ENCODE measurements around the gene C1QA. TPM values are rescaled to one million over a fixed set of nuclear protein-coding genes. Genes with fewer than 3 reads are reported as not detected.

C1QA gene
- polyA plus RNA-seq, 1 donor (not counting 4 experiments of a cell fraction or from before 2014, with no cell fraction given) = not detected

- Histone ChIP-seq H3K9ac (ENCODE audit: control insufficient read depth, extremely low read depth, insufficient read depth, low read length) (no peak overlapping the region), H4K20me1 (ENCODE audit: control insufficient read depth, extremely low read depth, insufficient read depth, low read length) (no peaks in the 10 kb centered on the region), H3K4me1 (ENCODE audit: control insufficient read depth, extremely low read depth, insufficient read depth, low read length) (no peaks in the 10 kb centered on the region), H3K4me2 (ENCODE audit: control insufficient read depth, extremely low read depth, insufficient read depth, low read depth, low read length) (no peak overlapping the region), H3K27me3 (ENCODE audit: control insufficient read depth, extremely low read depth, insufficient read depth, low read length) (peaks cover 5% of the 10 kb centered on the region), H3K9me1 (ENCODE audit: control insufficient read depth, extremely low read depth, insufficient read depth, low read length) (no peaks in the 10 kb centered on the region), H3K27ac (ENCODE audit: control insufficient read depth, insufficient read depth, low read length) (no peak overlapping the region), H2AFZ (ENCODE audit: control insufficient read depth, low read length) (no peak overlapping the region), H3K9me3 (ENCODE audit: control insufficient read depth, low read depth, low read length) (no peaks in the 10 kb centered on the region), H3K36me3 (ENCODE audit: control insufficient read depth in 2 of 2, extremely low read depth in 1 of 2, insufficient read depth in 2 of 2, low read length in 2 of 2) (no peaks in the 10 kb centered on the region), H3K4me3 (ENCODE audit: control insufficient read depth in 2 of 3, extremely low read depth in 1 of 3, insufficient read depth in 2 of 3, low read depth in 1 of 3, low read length in 3 of 3) (no peak overlapping the region), H3K79me2 (ENCODE audit: control insufficient read depth, insufficient read depth, low read length) (no peaks in the 10 kb centered on the region)
- DNase-seq (ENCODE audit: low read depth, low spot score) (no peak), FAIRE-seq (no peak)
- dilution Hi-C loops (cut with MboI; ENCODE audit: extremely low pct_ligation_motif_present, low sequenced_read_pairs) = no loop called here
- TF ChIP-seq, protein P1, sequence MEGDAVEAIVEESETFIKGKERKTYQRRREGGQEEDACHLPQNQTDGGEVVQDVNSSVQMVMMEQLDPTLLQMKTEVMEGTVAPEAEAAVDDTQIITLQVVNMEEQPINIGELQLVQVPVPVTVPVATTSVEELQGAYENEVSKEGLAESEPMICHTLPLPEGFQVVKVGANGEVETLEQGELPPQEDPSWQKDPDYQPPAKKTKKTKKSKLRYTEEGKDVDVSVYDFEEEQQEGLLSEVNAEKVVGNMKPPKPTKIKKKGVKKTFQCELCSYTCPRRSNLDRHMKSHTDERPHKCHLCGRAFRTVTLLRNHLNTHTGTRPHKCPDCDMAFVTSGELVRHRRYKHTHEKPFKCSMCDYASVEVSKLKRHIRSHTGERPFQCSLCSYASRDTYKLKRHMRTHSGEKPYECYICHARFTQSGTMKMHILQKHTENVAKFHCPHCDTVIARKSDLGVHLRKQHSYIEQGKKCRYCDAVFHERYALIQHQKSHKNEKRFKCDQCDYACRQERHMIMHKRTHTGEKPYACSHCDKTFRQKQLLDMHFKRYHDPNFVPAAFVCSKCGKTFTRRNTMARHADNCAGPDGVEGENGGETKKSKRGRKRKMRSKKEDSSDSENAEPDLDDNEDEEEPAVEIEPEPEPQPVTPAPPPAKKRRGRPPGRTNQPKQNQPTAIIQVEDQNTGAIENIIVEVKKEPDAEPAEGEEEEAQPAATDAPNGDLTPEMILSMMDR (optimal IDR thresholded peaks at IDR 0.05 in 1 of 3, IDR thresholded peaks at IDR 0.05 in 1 of 3, conservative IDR thresholded peaks at IDR 0.05 in 1 of 3; ENCODE audit: extremely low read depth in 1 of 3, insufficient read depth in 2 of 3, low read length in 3 of 3) = no peak
- no peak for TF ChIP-seq EZH2 (IDR thresholded peaks at IDR 0.05; ENCODE audit: low read length)
Measured at GRCh38 chr1:22681556-22682276, 45.3 kb downstream of the C1QA start.

GRCh38 chr1:22683547-22683946, 47.1 kb downstream of the C1QA start:
- peaks cover 5% of the 10 kb centered on the region for H3K27me3 ChIP-seq (ENCODE audit: control insufficient read depth, extremely low read depth, insufficient read depth, low read length)
- no peak for FAIRE-seq
- dilution Hi-C loops (cut with MboI; ENCODE audit: extremely low pct_ligation_motif_present, low sequenced_read_pairs) = no loop called here

More at GRCh38 chr1:22683547-22683946, 47.1 kb downstream of the C1QA start:
- H3K4me2 ChIP-seq (ENCODE audit: control insufficient read depth, extremely low read depth, insufficient read depth, low read depth, low read length) = no peak overlapping the region
- H3K79me2 ChIP-seq (ENCODE audit: control insufficient read depth, insufficient read depth, low read length) = no peaks in the 10 kb centered on the region
- TF ChIP-seq, protein P1 (optimal IDR thresholded peaks at IDR 0.05 in 1 of 3, IDR thresholded peaks at IDR 0.05 in 1 of 3, conservative IDR thresholded peaks at IDR 0.05 in 1 of 3; ENCODE audit: extremely low read depth in 1 of 3, insufficient read depth in 2 of 3, low read length in 3 of 3) = no peak
- TF ChIP-seq EZH2 (IDR thresholded peaks at IDR 0.05; ENCODE audit: low read length) = no peak
- H3K36me3 ChIP-seq (ENCODE audit: control insufficient read depth in 2 of 2, extremely low read depth in 1 of 2, insufficient read depth in 2 of 2, low read length in 2 of 2) = no peaks in the 10 kb centered on the region
- no peak overlapping the region for H3K4me3 ChIP-seq (ENCODE audit: control insufficient read depth in 2 of 3, extremely low read depth in 1 of 3, insufficient read depth in 2 of 3, low read depth in 1 of 3, low read length in 3 of 3)
- H3K4me1 ChIP-seq (ENCODE audit: control insufficient read depth, extremely low read depth, insufficient read depth, low read length) = no peaks in the 10 kb centered on the region
- H3K27ac ChIP-seq (ENCODE audit: control insufficient read depth, insufficient read depth, low read length) = no peak overlapping the region
- H2AFZ ChIP-seq (ENCODE audit: control insufficient read depth, low read length) = no peak overlapping the region
- no peak overlapping the region for H3K9ac ChIP-seq (ENCODE audit: control insufficient read depth, extremely low read depth, insufficient read depth, low read length)
- H3K9me1 ChIP-seq (ENCODE audit: control insufficient read depth, extremely low read depth, insufficient read depth, low read length) = no peaks in the 10 kb centered on the region
- no peak for DNase-seq (ENCODE audit: low read depth, low spot score)
- no peaks in the 10 kb centered on the region for H3K9me3 ChIP-seq (ENCODE audit: control insufficient read depth, low read depth, low read length)
- H4K20me1 ChIP-seq (ENCODE audit: control insufficient read depth, extremely low read depth, insufficient read depth, low read length) = no peaks in the 10 kb centered on the region

Measured in keratinocyte (primary cell).